K562 (cell line): ENCODE data around the gene ARID3B. TPM values are rescaled to one million over a fixed set of nuclear protein-coding genes. Genes with fewer than 3 reads are reported as not detected.

Source experiments
- ATAC-seq: fragments of 200-7000 bp; cut with Tn5 transposase; 3 replicates; pipeline ENCODE4 v1.9.1; 2020; ENCODE audit warnings: moderate library complexity
- BruUV-seq: library from RNA; stranded (reverse); fragments of 400-500 nt; replicated peaks from 2 replicates; lab custom pipeline; 2021; lab: Mats Ljungman, UMichigan
- CTCF ChIA-PET: fragments of 300-600 bp; formaldehyde crosslinking; extraction: SDS; loops from one replicate; lab custom pipeline; 2021; ENCODE audit warnings: low intra/inter-chr PET ratio; lab: Yijun Ruan, JAX
- POLR2A ChIA-PET: fragments of 300-600, 350-650 bp; sonication (Branson Sonifier 250); formaldehyde crosslinking; extraction: SDS; loops from one replicate; lab custom pipeline; 2021; ENCODE audit warnings: antibody characterized with exemption, inconsistent platforms; lab: Yijun Ruan, JAX
- DNase-seq, 4 experiments: peaks; one replicate each; pipeline versions ENCODE4 v3.0.0 to v3.0.0-alpha.2; 2011 to 2018; ENCODE audit warnings: low spot score in 3 of 4, mixed read lengths in 3 of 4; ENCODE audit errors: extremely low read depth in 1 of 4
- FAIRE-seq: peaks from 2 replicates; lab custom pipeline; 2011; peaks lifted over from hg19 to GRCh38; lab: Jason Lieb, UNC
- H2AFZ ChIP-seq: 2 replicates; pipeline ENCODE4 v1.6.0; 2011; ENCODE audit warnings: low read depth, low read length, control low read depth, inconsistent platforms
- H3K27ac ChIP-seq: fragments of 200-600 bp; 3 replicates; pipeline ENCODE4 v1.8.0; 2011; ENCODE audit warnings: low read depth, mild to moderate bottlenecking, control low read depth, inconsistent platforms, low read length, moderate library complexity, mixed read lengths; ENCODE audit errors: extremely low read depth
- H3K27me3 ChIP-seq, 2 experiments: fragments of 300-600 bp in 1 of 2; 2 replicates in 1 of 2; 3 replicates in 1 of 2; pipeline versions ENCODE4 v1.6.0 to v1.8.0; 2011; ENCODE audit warnings: inconsistent platforms in 2 of 2, low read length in 2 of 2, mild to moderate bottlenecking in 1 of 2, mixed read lengths in 1 of 2, moderate library complexity in 1 of 2; ENCODE audit not compliant: control insufficient read depth in 2 of 2, insufficient read depth in 2 of 2
- H3K36me3 ChIP-seq: fragments of 300-600 bp; 3 replicates; pipeline ENCODE4 v1.8.0; 2011; ENCODE audit warnings: mild to moderate bottlenecking, low read length, inconsistent platforms; ENCODE audit not compliant: control insufficient read depth, insufficient read depth
- H3K4me1 ChIP-seq, 2 experiments: fragments of 200-600 bp in 1 of 2; replicated peaks in 1 of 2; 2 replicates in 1 of 2; 3 replicates in 1 of 2; pipeline versions ENCODE4 v1.5.1 to v1.8.0; 2011; ENCODE audit warnings: inconsistent platforms in 2 of 2, low read length in 2 of 2, mild to moderate bottlenecking in 1 of 2, mixed read lengths in 1 of 2, moderate library complexity in 1 of 2; ENCODE audit not compliant: control insufficient read depth in 2 of 2, insufficient read depth in 2 of 2
- H3K4me2 ChIP-seq: 2 replicates; pipeline ENCODE4 v1.6.1; 2011; ENCODE audit warnings: low read length, control low read depth, inconsistent platforms, mixed read lengths; ENCODE audit not compliant: insufficient read depth
- H3K4me3 ChIP-seq: fragments of 200-600 bp; sonication (generic), shearing (Covaris generic); 2 replicates; pipeline ENCODE4 v1.5.1; 2016; ENCODE audit warnings: control low read depth, inconsistent platforms
- H3K79me2 ChIP-seq: fragments of 200-600 bp; 3 replicates; pipeline ENCODE4 v1.8.0; 2011; ENCODE audit warnings: low read length, inconsistent platforms; ENCODE audit not compliant: control insufficient read depth, insufficient read depth
- H3K9ac ChIP-seq, 2 experiments: 2 replicates each; pipeline versions ENCODE4 v1.6.0 to v1.6.1; 2011; ENCODE audit warnings: low read depth in 2 of 2, low read length in 2 of 2, control low read depth in 1 of 2, inconsistent platforms in 1 of 2, mild to moderate bottlenecking in 1 of 2, mixed read lengths in 1 of 2; ENCODE audit not compliant: insufficient read depth in 1 of 2
- H3K9me1 ChIP-seq: one replicate; pipeline ENCODE4 v1.6.0; 2011; ENCODE audit warnings: inconsistent platforms, mild to moderate bottlenecking, low read length, moderate library complexity; ENCODE audit not compliant: control insufficient read depth, insufficient read depth
- H3K9me3 ChIP-seq: replicated peaks from 2 replicates; pipeline ENCODE4 v1.5.1; 2011; ENCODE audit warnings: low read depth, low read length, inconsistent platforms; ENCODE audit not compliant: control insufficient read depth, insufficient read depth
- H4K20me1 ChIP-seq: replicated peaks from 2 replicates; pipeline ENCODE4 v1.6.1; 2011; ENCODE audit warnings: low read length, inconsistent platforms, mixed read lengths; ENCODE audit not compliant: control insufficient read depth, insufficient read depth
- BCOR ChIP-seq: fragments of 450-650 bp; IDR thresholded peaks from 2 replicates; pipeline ENCODE4 v1.6.1; 2016
- ESRRB ChIP-seq: fragments of 250-450 bp; sonication (Bioruptor Pico); IDR thresholded peaks from 2 replicates; pipeline ENCODE4 v1.5.0; 2020; ENCODE audit warnings: mild to moderate bottlenecking, moderate library complexity, borderline replicate concordance
- FOXP1 ChIP-seq: sonication (generic); formaldehyde crosslinking; IDR thresholded peaks from 2 replicates; pipeline ENCODE4 v1.8.0; 2022; ENCODE audit warnings: mild to moderate bottlenecking, missing genetic modification reagents
- HNRNPH1 ChIP-seq: fragments of 200-400 bp; formaldehyde crosslinking; optimal IDR thresholded peaks from 2 replicates; pipeline ENCODE3; 2017; ENCODE audit warnings: low read depth, mild to moderate bottlenecking, low read length, moderate library complexity
- JUNB ChIP-seq: fragments of 450-650 bp; formaldehyde crosslinking; conservative IDR thresholded peaks from 2 replicates; pipeline ENCODE4 v1.4.0; 2020; ENCODE audit warnings: mild to moderate bottlenecking
- MYNN ChIP-seq, 2 experiments: sonication (generic); formaldehyde crosslinking in 1 of 2; IDR thresholded peaks; 2 replicates each; pipeline versions ENCODE4 v1.5.0 to v1.6.1; 2016 to 2020; ENCODE audit warnings: antibody characterized with exemption in 1 of 2, missing genetic modification reagents in 1 of 2
- NFYB ChIP-seq: IDR thresholded peaks from 2 replicates; pipeline ENCODE4 v1.6.1; 2011; ENCODE audit warnings: mild to moderate bottlenecking, moderate library complexity; ENCODE audit not compliant: insufficient read length; ENCODE audit errors: extremely low read depth
- NR2C2 ChIP-seq, 2 experiments: fragments of 200-800 bp in 1 of 2; sonication (Bioruptor generic) in 1 of 2; sonication (generic) in 1 of 2; formaldehyde crosslinking in 1 of 2; IDR thresholded peaks; 2 replicates each; pipeline versions ENCODE4 v1.6.1 to v1.8.0; 2016 to 2022; ENCODE audit warnings: mild to moderate bottlenecking in 1 of 2, missing compliant biosample characterization in 1 of 2, missing genetic modification characterization in 1 of 2, missing genetic modification reagents in 1 of 2
- NR2F6 ChIP-seq: fragments of 450-650 bp; formaldehyde crosslinking; IDR thresholded peaks from 2 replicates; pipeline ENCODE4 v1.4.0; 2020; ENCODE audit warnings: mild to moderate bottlenecking
- OTX1 ChIP-seq: fragments of 450-650 bp; formaldehyde crosslinking; IDR thresholded peaks from 2 replicates; pipeline ENCODE4 v1.4.0; 2022; ENCODE audit warnings: mild to moderate bottlenecking
- POLR2A ChIP-seq: fragments of 450-650 bp; conservative IDR thresholded peaks from 2 replicates; pipeline ENCODE4 v1.6.1; 2016
- POLR2AphosphoS5 ChIP-seq: IDR thresholded peaks from 2 replicates; pipeline ENCODE4 v1.6.1; 2011; ENCODE audit warnings: mild to moderate bottlenecking, low read depth, low read length, moderate library complexity; ENCODE audit not compliant: control insufficient read depth, insufficient read depth
- PRPF4 ChIP-seq: fragments of 200-400 bp; formaldehyde crosslinking; IDR thresholded peaks from one replicate; pipeline ENCODE4 v1.6.1; 2017; ENCODE audit warnings: low read length, low read depth, mild to moderate bottlenecking; ENCODE audit not compliant: insufficient read depth, poor library complexity, severe bottlenecking
- RNF2 ChIP-seq: sonication (generic); IDR thresholded peaks from 2 replicates; pipeline ENCODE4 v1.6.1; 2016
- SP1 ChIP-seq: sonication (generic); formaldehyde crosslinking; IDR thresholded peaks from 2 replicates; pipeline ENCODE4 v1.8.1; 2022; ENCODE audit warnings: mild to moderate bottlenecking, missing genetic modification reagents
- SRSF9 ChIP-seq: fragments of 200-400 bp; formaldehyde crosslinking; IDR thresholded peaks from 2 replicates; pipeline ENCODE4 v1.6.1; 2017; ENCODE audit warnings: low read depth, low read length, borderline replicate concordance
- TAL1 ChIP-seq: fragments of 450-650 bp; IDR thresholded peaks from 2 replicates; pipeline ENCODE4 v1.6.1; 2016; ENCODE audit warnings: mild to moderate bottlenecking
- TRIM24 ChIP-seq, 2 experiments: fragments of 450-650 bp; IDR thresholded peaks; 2 replicates each; pipeline ENCODE4 v1.6.1; 2016
- ZNF124 ChIP-seq: sonication (generic); formaldehyde crosslinking; IDR thresholded peaks from 2 replicates; pipeline ENCODE4 v1.8.1; 2022; ENCODE audit warnings: missing genetic modification reagents
- ZNF143 ChIP-seq: sonication (generic); formaldehyde crosslinking; IDR thresholded peaks from 2 replicates; pipeline ENCODE4 v1.9.0; 2022; ENCODE audit warnings: mild to moderate bottlenecking, missing genetic modification reagents
- ZNF3 ChIP-seq: fragments of 250-450 bp; sonication (Bioruptor Pico); IDR thresholded peaks from 2 replicates; pipeline ENCODE4 v1.5.0; 2021; ENCODE audit warnings: mild to moderate bottlenecking, moderate library complexity
- WGBS: fragments of 100-300 bp; shearing (Covaris generic); methylation state at CpG from one replicate; pipeline ENCODE4 v1.1.6; 2016; ENCODE audit warnings: low coverage, mixed read lengths; ENCODE audit not compliant: insufficient coverage; ENCODE audit errors: missing lambda C conversion rate; 5-methylcytosine and 5-hydroxymethylcytosine counted together
- in situ Hi-C: fragments of 300-500 bp; cut with MboI; formaldehyde crosslinking; loops from 4 replicates; pipeline ENCODE4 v1.15.0; 2018; ENCODE audit warnings: inconsistent platforms, mixed read lengths
- intact Hi-C: fragments of 100-400 bp; cut with micrococcal nuclease; formaldehyde crosslinking; loops from 2 replicates; pipeline ENCODE4 v1.14.2; 2022
- polyA plus RNA-seq, 8 experiments: library from polyadenylated mRNA; depleted of rRNA in 4 of 8; stranded (reverse) in 5 of 8; unstranded in 3 of 8; fragments of >200 nt; fragmentation: Nextera tagmentation in 2 of 8; fragmentation: Illumina TruSeq in 1 of 8; extraction: Ambion mirVana in 2 of 8; extraction: Trizol in 1 of 8; gene quantifications; 2 replicates each; pipeline versions ENCODE4 v1.2.1 to v1.2.3, GENCODE V29; 2011 to 2014; ENCODE audit warnings: inconsistent platforms in 1 of 8, missing spikeins in 1 of 8
- total RNA-seq, 7 experiments: library from RNA; depleted of rRNA in 6 of 7; stranded (reverse); fragments of >200 nt in 6 of 7; fragmentation: Illumina TruSeq in 2 of 7; extraction: Trizol in 2 of 7; gene quantifications; 2 replicates each; pipeline versions ENCODE4 v1.2.1 to v1.2.3, GENCODE V29; 2011 to 2021; ENCODE audit warnings: low replicate concordance in 1 of 7
- TF ChIP-seq, protein P1 (sequence below): sonication (generic); IDR thresholded peaks from 2 replicates; pipeline ENCODE4 v1.6.1; 2016

ARID3B gene
- total and polyA plus RNA-seq, 9 of the 15 experiments (the other 6 are each of a cell fraction or from before 2014, with no cell fraction given): 0.32 to 15.1 (median 7.1) TPM

DNA sequence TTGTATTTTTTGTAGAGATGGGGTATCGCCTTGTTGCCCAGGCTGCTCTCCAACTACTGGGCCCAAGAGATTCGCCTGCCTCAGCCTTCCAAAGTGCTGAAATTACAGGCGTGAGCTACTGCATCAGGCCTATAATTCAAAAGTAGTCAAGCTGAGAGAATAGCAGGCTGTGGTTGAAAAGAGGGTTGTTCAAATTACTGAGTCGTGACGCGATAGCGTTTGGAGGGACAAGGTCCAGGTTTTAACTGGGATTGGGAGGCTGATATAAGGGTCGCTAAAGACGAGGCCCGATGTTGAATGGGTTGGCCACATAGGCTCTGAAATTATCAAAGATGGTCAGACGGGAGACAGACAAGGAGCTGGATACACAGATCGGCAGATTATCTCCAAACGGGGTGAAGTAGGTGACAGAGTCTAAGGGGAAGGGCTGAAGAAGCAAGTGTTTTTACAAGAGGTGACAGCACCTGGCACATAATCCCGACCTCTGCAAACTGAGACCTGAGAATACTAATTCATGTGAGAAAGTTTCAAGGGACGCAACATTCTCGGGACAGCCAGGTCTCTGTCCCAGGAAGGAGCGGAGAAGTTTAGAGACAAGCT, 759 bp upstream of the ARID3B start (continued):
- TF ChIP-seq, protein P1, sequence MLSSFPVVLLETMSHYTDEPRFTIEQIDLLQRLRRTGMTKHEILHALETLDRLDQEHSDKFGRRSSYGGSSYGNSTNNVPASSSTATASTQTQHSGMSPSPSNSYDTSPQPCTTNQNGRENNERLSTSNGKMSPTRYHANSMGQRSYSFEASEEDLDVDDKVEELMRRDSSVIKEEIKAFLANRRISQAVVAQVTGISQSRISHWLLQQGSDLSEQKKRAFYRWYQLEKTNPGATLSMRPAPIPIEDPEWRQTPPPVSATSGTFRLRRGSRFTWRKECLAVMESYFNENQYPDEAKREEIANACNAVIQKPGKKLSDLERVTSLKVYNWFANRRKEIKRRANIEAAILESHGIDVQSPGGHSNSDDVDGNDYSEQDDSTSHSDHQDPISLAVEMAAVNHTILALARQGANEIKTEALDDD: no peak
- no peak for TF ChIP-seq ZNF124 (CRISPR knock-in tag)
- TF ChIP-seq HNRNPH1: no peak

GRCh38 chr15:74541494-74542165, 610 bp downstream of the ARID3B start:
- Histone ChIP-seq H3K27me3 (no peaks in the 10 kb centered on the region), H4K20me1 (peaks cover 33% of the 10 kb centered on the region), H3K79me2 (peaks cover 33% of the 10 kb centered on the region), H3K9me3 (no peaks in the 10 kb centered on the region), H3K9me1 (no peaks in the 10 kb centered on the region), H3K4me2 (peak overlapping the region; percentile 75), H3K36me3 (peaks cover 11% of the 10 kb centered on the region; the same call in 1 of the 3 replicates), H3K27ac (peak overlapping the region; percentile 82), H3K9ac (peak overlapping the region; percentile 73 to 93), H3K4me3 (peak overlapping the region; percentile 92), H2AFZ (peak overlapping the region; percentile 84), H3K4me1 (peaks cover 22 to 27% of the 10 kb centered on the region in 2 experiments)
- in situ Hi-C loops: no loop called here
- intact Hi-C loops: loop anchor here (5.0 kb wide), 1 partner anchor 79 kb away; the partner anchor contains the start of gene UBL7
- CTCF ChIA-PET: interaction anchor here (0.6 kb wide), 1 partner anchor 63 kb away, joined by 3 read pairs; no protein-coding TSS in a partner anchor
- FAIRE-seq: peak; percentile 66
- WGBS: under 1% methylated on average over 19 of the region's 21 CpGs
- peak; percentile 61 to 85 (median 70) for DNase-seq
- BruUV-seq: no TSS peak
- ATAC-seq: peak; percentile 69
- POLR2A ChIA-PET: interaction anchor here (0.6 to 1.5 kb wide), 11 partner anchors 9 to 1250 kb away, joined by 3 to 6 read pairs (median 4); partner anchors contain the start of gene UBL7
- TF ChIP-seq MYNN (IDR thresholded peaks at IDR 0.05) (no peak), MYNN (CRISPR knock-in tag; IDR thresholded peaks at IDR 0.05) (no peak), BCOR (peak; percentile 68; the same call in 1 of the 2 replicates), ZNF143 (CRISPR knock-in tag) (no peak), ZNF3 (CRISPR knock-in tag) (no peak), ESRRB (no peak), SP1 (CRISPR knock-in tag) (no peak), SRSF9 (no peak), NR2F6 (CRISPR knock-in tag) (no peak), JUNB (no peak), OTX1 (CRISPR knock-in tag) (no peak), RNF2 (peak; percentile 18; the same call in 1 of the 2 replicates), PRPF4 (no peak), TAL1 (peak; percentile 30; the same call in 1 of the 2 replicates), POLR2AphosphoS5 (no peak; the same call in 1 of the 2 replicates), TRIM24 (IDR thresholded peaks at IDR 0.05) (no peak; a peak in 1 of 4 replicates), FOXP1 (CRISPR knock-in tag) (no peak), NR2C2 (CRISPR knock-in tag; IDR thresholded peaks at IDR 0.05) (no peak), NR2C2 (tag; IDR thresholded peaks at IDR 0.05) (no peak), NFYB (no peak), POLR2A (no peak)
